ENCODE data around the gene KY. TPM values are rescaled to one million over a fixed set of nuclear protein-coding genes. Genes with fewer than 3 reads are reported as not detected.

The KY gene
- total and polyA plus RNA-seq, 2 of the 8 experiments (the other 6 are each of a cell fraction or from before 2014, with no cell fraction given), result not detected

DNA sequence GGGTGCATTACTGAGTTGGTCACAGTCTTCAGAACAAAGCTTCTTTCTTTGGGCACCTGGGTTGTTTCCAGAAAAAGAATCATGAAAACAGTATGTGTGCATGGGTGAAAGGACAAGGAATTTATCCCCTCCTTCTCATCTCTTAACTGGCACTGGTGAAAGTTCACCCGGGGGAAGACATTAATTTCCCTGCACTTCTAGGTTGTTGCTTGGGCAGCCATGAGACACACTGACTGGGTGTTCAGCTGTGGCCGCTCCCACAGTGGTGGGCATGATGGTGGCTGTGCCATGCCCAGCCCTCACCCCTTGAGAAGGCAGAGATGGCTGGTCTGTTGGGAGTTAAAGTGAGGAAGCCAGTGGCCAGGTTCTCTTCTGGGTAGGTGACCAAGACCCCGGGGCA is 16.6 kb upstream of the KY start (continued):
- TF ChIP-seq GABPA (IDR thresholded peaks at IDR 0.05; ENCODE audit: borderline replicate concordance, insufficient read depth, low read length) (no peak), NRF1 (IDR thresholded peaks at IDR 0.05; ENCODE audit: low read depth, low read length) (no peak), POLR2A (IDR thresholded peaks at IDR 0.05; ENCODE audit: control extremely low read depth in 1 of 2, low read depth in 2 of 2, low read length in 2 of 2) (no peak)
- TF ChIP-seq, protein P1, sequence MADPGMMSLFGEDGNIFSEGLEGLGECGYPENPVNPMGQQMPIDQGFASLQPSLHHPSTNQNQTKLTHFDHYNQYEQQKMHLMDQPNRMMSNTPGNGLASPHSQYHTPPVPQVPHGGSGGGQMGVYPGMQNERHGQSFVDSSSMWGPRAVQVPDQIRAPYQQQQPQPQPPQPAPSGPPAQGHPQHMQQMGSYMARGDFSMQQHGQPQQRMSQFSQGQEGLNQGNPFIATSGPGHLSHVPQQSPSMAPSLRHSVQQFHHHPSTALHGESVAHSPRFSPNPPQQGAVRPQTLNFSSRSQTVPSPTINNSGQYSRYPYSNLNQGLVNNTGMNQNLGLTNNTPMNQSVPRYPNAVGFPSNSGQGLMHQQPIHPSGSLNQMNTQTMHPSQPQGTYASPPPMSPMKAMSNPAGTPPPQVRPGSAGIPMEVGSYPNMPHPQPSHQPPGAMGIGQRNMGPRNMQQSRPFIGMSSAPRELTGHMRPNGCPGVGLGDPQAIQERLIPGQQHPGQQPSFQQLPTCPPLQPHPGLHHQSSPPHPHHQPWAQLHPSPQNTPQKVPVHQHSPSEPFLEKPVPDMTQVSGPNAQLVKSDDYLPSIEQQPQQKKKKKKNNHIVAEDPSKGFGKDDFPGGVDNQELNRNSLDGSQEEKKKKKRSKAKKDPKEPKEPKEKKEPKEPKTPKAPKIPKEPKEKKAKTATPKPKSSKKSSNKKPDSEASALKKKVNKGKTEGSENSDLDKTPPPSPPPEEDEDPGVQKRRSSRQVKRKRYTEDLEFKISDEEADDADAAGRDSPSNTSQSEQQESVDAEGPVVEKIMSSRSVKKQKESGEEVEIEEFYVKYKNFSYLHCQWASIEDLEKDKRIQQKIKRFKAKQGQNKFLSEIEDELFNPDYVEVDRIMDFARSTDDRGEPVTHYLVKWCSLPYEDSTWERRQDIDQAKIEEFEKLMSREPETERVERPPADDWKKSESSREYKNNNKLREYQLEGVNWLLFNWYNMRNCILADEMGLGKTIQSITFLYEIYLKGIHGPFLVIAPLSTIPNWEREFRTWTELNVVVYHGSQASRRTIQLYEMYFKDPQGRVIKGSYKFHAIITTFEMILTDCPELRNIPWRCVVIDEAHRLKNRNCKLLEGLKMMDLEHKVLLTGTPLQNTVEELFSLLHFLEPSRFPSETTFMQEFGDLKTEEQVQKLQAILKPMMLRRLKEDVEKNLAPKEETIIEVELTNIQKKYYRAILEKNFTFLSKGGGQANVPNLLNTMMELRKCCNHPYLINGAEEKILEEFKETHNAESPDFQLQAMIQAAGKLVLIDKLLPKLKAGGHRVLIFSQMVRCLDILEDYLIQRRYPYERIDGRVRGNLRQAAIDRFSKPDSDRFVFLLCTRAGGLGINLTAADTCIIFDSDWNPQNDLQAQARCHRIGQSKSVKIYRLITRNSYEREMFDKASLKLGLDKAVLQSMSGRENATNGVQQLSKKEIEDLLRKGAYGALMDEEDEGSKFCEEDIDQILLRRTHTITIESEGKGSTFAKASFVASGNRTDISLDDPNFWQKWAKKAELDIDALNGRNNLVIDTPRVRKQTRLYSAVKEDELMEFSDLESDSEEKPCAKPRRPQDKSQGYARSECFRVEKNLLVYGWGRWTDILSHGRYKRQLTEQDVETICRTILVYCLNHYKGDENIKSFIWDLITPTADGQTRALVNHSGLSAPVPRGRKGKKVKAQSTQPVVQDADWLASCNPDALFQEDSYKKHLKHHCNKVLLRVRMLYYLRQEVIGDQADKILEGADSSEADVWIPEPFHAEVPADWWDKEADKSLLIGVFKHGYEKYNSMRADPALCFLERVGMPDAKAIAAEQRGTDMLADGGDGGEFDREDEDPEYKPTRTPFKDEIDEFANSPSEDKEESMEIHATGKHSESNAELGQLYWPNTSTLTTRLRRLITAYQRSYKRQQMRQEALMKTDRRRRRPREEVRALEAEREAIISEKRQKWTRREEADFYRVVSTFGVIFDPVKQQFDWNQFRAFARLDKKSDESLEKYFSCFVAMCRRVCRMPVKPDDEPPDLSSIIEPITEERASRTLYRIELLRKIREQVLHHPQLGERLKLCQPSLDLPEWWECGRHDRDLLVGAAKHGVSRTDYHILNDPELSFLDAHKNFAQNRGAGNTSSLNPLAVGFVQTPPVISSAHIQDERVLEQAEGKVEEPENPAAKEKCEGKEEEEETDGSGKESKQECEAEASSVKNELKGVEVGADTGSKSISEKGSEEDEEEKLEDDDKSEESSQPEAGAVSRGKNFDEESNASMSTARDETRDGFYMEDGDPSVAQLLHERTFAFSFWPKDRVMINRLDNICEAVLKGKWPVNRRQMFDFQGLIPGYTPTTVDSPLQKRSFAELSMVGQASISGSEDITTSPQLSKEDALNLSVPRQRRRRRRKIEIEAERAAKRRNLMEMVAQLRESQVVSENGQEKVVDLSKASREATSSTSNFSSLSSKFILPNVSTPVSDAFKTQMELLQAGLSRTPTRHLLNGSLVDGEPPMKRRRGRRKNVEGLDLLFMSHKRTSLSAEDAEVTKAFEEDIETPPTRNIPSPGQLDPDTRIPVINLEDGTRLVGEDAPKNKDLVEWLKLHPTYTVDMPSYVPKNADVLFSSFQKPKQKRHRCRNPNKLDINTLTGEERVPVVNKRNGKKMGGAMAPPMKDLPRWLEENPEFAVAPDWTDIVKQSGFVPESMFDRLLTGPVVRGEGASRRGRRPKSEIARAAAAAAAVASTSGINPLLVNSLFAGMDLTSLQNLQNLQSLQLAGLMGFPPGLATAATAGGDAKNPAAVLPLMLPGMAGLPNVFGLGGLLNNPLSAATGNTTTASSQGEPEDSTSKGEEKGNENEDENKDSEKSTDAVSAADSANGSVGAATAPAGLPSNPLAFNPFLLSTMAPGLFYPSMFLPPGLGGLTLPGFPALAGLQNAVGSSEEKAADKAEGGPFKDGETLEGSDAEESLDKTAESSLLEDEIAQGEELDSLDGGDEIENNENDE (IDR thresholded peaks at IDR 0.05; ENCODE audit: insufficient replicate concordance, low read length), result no peak

Data from H1 (cell line).